GM12878 (cell line): ENCODE measurements around the gene PEX1. TPM values are rescaled to one million over a fixed set of nuclear protein-coding genes. Genes with fewer than 3 reads are reported as not detected.

ENCODE experiments used
- BACH1 ChIP-seq: fragments of 450-650 bp; IDR thresholded peaks from 2 replicates; pipeline ENCODE4 v1.6.1; 2017; ENCODE audit warnings: mild to moderate bottlenecking, borderline replicate concordance
- BCL3 ChIP-seq: IDR thresholded peaks from 2 replicates; pipeline ENCODE4 v1.6.1; 2011; ENCODE audit warnings: borderline replicate concordance, low read depth, mild to moderate bottlenecking, moderate library complexity, low read length; ENCODE audit not compliant: insufficient read depth, poor library complexity, severe bottlenecking
- CHD2 ChIP-seq: IDR thresholded peaks from 2 replicates; pipeline ENCODE4 v1.6.1; 2011; ENCODE audit warnings: low read depth, low read length, improper control_type of control experiment, borderline replicate concordance
- CREB1 ChIP-seq: IDR thresholded peaks from 2 replicates; pipeline ENCODE4 v1.6.1; 2012; ENCODE audit warnings: low read depth, mild to moderate bottlenecking, inconsistent platforms
- E2F8 ChIP-seq: fragments of 450-650 bp; IDR thresholded peaks from 2 replicates; pipeline ENCODE4 v1.6.1; 2018; ENCODE audit warnings: mild to moderate bottlenecking, low read depth, moderate library complexity; ENCODE audit not compliant: partially characterized antibody
- FOXK2 ChIP-seq: fragments of 450-650 bp; IDR thresholded peaks from 2 replicates; pipeline ENCODE4 v1.6.1; 2017; ENCODE audit warnings: mild to moderate bottlenecking, moderate library complexity
- IKZF1 ChIP-seq: fragments of 450-650 bp; conservative IDR thresholded peaks from 2 replicates; pipeline ENCODE4 v1.6.1; 2017; ENCODE audit warnings: antibody characterized with exemption, mild to moderate bottlenecking
- IKZF2 ChIP-seq, 2 experiments: fragments of 450-650 bp; IDR thresholded peaks; 2 replicates each; pipeline ENCODE4 v1.6.1; 2017; ENCODE audit warnings: mild to moderate bottlenecking in 2 of 2, moderate library complexity in 2 of 2
- IRF3 ChIP-seq: fragments of 450-650 bp; IDR thresholded peaks from 2 replicates; pipeline ENCODE4 v1.6.1; 2014; ENCODE audit warnings: mild to moderate bottlenecking
- KAT2A ChIP-seq: conservative IDR thresholded peaks from 2 replicates; pipeline ENCODE4 v1.6.1; 2011; ENCODE audit warnings: low read depth, low read length; ENCODE audit not compliant: control insufficient read depth
- LARP7 ChIP-seq: fragments of 450-650 bp; IDR thresholded peaks from 2 replicates; pipeline ENCODE4 v1.6.1; 2017; ENCODE audit warnings: mild to moderate bottlenecking
- MLLT1 ChIP-seq: fragments of 450-650 bp; IDR thresholded peaks from 2 replicates; pipeline ENCODE4 v1.6.1; 2016; ENCODE audit warnings: mild to moderate bottlenecking
- MXI1 ChIP-seq: fragments of 150-350 bp; IDR thresholded peaks from 2 replicates; pipeline ENCODE4 v1.6.1; 2011; ENCODE audit warnings: low read depth, mild to moderate bottlenecking, inconsistent platforms, low read length, improper control_type of control experiment
- NFIC ChIP-seq: IDR thresholded peaks from 2 replicates; pipeline ENCODE4 v1.6.1; 2012; ENCODE audit warnings: low read depth, mild to moderate bottlenecking, inconsistent platforms, low read length, moderate library complexity
- NR2C2 ChIP-seq: IDR thresholded peaks from 2 replicates; pipeline ENCODE4 v1.6.1; 2011; ENCODE audit warnings: borderline replicate concordance, low read depth; ENCODE audit not compliant: control insufficient read depth, insufficient read length
- PML ChIP-seq: IDR thresholded peaks from 2 replicates; pipeline ENCODE4 v1.6.1; 2012; ENCODE audit warnings: low read length, inconsistent platforms
- POLR2A ChIP-seq: IDR thresholded peaks from 2 replicates; pipeline ENCODE4 v1.6.1; 2011; ENCODE audit warnings: low read depth, mild to moderate bottlenecking, low read length
- RELA ChIP-seq: fragments of 450-650 bp; IDR thresholded peaks from 2 replicates; pipeline ENCODE4 v1.8.0; 2014; ENCODE audit warnings: borderline replicate concordance; ENCODE audit not compliant: partially characterized antibody
- SREBF2 ChIP-seq: IDR thresholded peaks from 2 replicates; pipeline ENCODE4 v1.6.1; 2012; ENCODE audit warnings: mild to moderate bottlenecking, low read length
- TCF7 ChIP-seq: IDR thresholded peaks from 2 replicates; pipeline ENCODE4 v1.6.1; 2014; ENCODE audit warnings: antibody characterized with exemption, borderline replicate concordance
- YY1 ChIP-seq: IDR thresholded peaks from 2 replicates; pipeline ENCODE4 v1.6.1; 2011; ENCODE audit warnings: low read depth, mild to moderate bottlenecking, low read length
- ZNF207 ChIP-seq: fragments of 450-650 bp; IDR thresholded peaks from 2 replicates; pipeline ENCODE4 v1.6.1; 2014; ENCODE audit warnings: antibody characterized with exemption, mild to moderate bottlenecking, borderline replicate concordance
- ZNF217 ChIP-seq: fragments of 450-650 bp; IDR thresholded peaks from 2 replicates; pipeline ENCODE4 v1.6.1; 2017; ENCODE audit warnings: antibody characterized with exemption, mild to moderate bottlenecking
- ZNF622 ChIP-seq: fragments of 450-650 bp; IDR thresholded peaks from 2 replicates; pipeline ENCODE4 v1.6.1; 2017; ENCODE audit warnings: mild to moderate bottlenecking, inconsistent platforms
- ZSCAN29 ChIP-seq: fragments of 450-650 bp; IDR thresholded peaks from 2 replicates; pipeline ENCODE4 v1.6.1; 2017; ENCODE audit warnings: mild to moderate bottlenecking, moderate library complexity
- ZZZ3 ChIP-seq: IDR thresholded peaks from 2 replicates; pipeline ENCODE4 v1.6.1; 2011; ENCODE audit warnings: low read depth; ENCODE audit not compliant: control insufficient read depth, insufficient read length
- polyA plus RNA-seq, 11 experiments: library from polyadenylated mRNA; depleted of rRNA in 4 of 11; unstranded in 6 of 11; stranded (reverse) in 5 of 11; fragments of >200 nt; fragmentation: Nextera tagmentation in 4 of 11; fragmentation: Illumina TruSeq in 1 of 11; extraction: Ambion mirVana in 4 of 11; extraction: Trizol in 1 of 11; gene quantifications; 1 replicate in 1 of 11; 2 replicates in 10 of 11; pipeline versions ENCODE4 v1.2.1 to v1.2.3, GENCODE V29; 2011 to 2016; ENCODE audit warnings: inconsistent platforms in 2 of 11, missing spikeins in 2 of 11, low read depth in 1 of 11
- total RNA-seq, 4 experiments: library from RNA; depleted of rRNA in 3 of 4; stranded (reverse); fragments of >200 nt in 3 of 4; fragmentation: Illumina TruSeq in 1 of 4; extraction: Trizol in 1 of 4; gene quantifications; 2 replicates each; pipeline versions ENCODE4 v1.2.1 to v1.2.3, GENCODE V29; 2013 to 2021

PEX1 gene
- total and polyA plus RNA-seq, 10 of the 15 experiments (the other 5 are each of a cell fraction or from before 2014, with no cell fraction given): 6.7 to 22.9 (median 15.4) TPM

- TF ChIP-seq MXI1: peak; percentile 80
- TF ChIP-seq ZNF207: peak; percentile 84; the same call in 1 of the 2 replicates
- peak; percentile 64 for TF ChIP-seq LARP7
- no peak for TF ChIP-seq SREBF2
- peak; percentile 61 for TF ChIP-seq IKZF1
- peak; percentile 100 for TF ChIP-seq MLLT1
- peak; percentile 89 for TF ChIP-seq TCF7
- no peak for TF ChIP-seq NFIC
- TF ChIP-seq BCL3: no peak
- TF ChIP-seq IKZF2 (IDR thresholded peaks at IDR 0.05): no peak
- TF ChIP-seq KAT2A: no peak
- no peak for TF ChIP-seq ZZZ3
- peak; percentile 95 for TF ChIP-seq FOXK2
- TF ChIP-seq POLR2A: peak; percentile 90
- peak; percentile 85; the same call in 1 of the 2 replicates for TF ChIP-seq CHD2
- TF ChIP-seq ZNF217: no peak
- TF ChIP-seq ZNF622: no peak
- peak; percentile 48; the same call in 1 of the 2 replicates for TF ChIP-seq BACH1
- TF ChIP-seq NR2C2: peak; percentile 73
- peak; percentile 56; the same call in 1 of the 2 replicates for TF ChIP-seq IRF3
- TF ChIP-seq PML: no peak
- peak; percentile 99 for TF ChIP-seq YY1
- no peak for TF ChIP-seq ZSCAN29
- peak; percentile 64 for TF ChIP-seq E2F8
- TF ChIP-seq CREB1: peak; percentile 93
- peak; percentile 85 for TF ChIP-seq RELA
Observed at GRCh38 chr7:92528188-92528957, at the start of gene PEX1, which contains the start of gene RBM48 (continued).
